Neural cell (in vitro differentiated cells): ENCODE measurements around the gene TBCB. TPM values are rescaled to one million over a fixed set of nuclear protein-coding genes. Genes with fewer than 3 reads are reported as not detected.

Experiments
- H2AFZ ChIP-seq: fragments of 200-600, 300-800 bp; sonication (generic), shearing (Covaris generic); 2 replicates; pipeline ENCODE4 v1.6.0; 2014; ENCODE audit warnings: low read depth, mild to moderate bottlenecking, antibody characterized with exemption, low read length, moderate library complexity
- H3F3A ChIP-seq: fragments of 200-600 bp; shearing (Covaris generic); 2 replicates; pipeline ENCODE4 v1.6.1; 2016; ENCODE audit warnings: mild to moderate bottlenecking, moderate library complexity, mixed read lengths, antibody characterized with exemption, low read length; ENCODE audit not compliant: insufficient read depth, poor library complexity, severe bottlenecking
- H3K27ac ChIP-seq: fragments of 200-600, 300-800 bp; sonication (generic), shearing (Covaris generic); 2 replicates; pipeline ENCODE4 v1.5.1; 2014; ENCODE audit warnings: mild to moderate bottlenecking, low read length, moderate library complexity
- H3K27me3 ChIP-seq: fragments of 300-800, 200-600 bp; sonication (generic), shearing (Covaris generic); 2 replicates; pipeline ENCODE4 v1.6.0; 2014; ENCODE audit warnings: mild to moderate bottlenecking, low read depth, low read length, moderate library complexity; ENCODE audit not compliant: insufficient read depth
- H3K36me3 ChIP-seq: fragments of 300-800, 200-600 bp; sonication (generic), shearing (Covaris generic); 2 replicates; pipeline ENCODE4 v1.5.1; 2014; ENCODE audit warnings: mild to moderate bottlenecking, antibody characterized with exemption, low read length, moderate library complexity; ENCODE audit not compliant: insufficient read depth
- H3K4me2 ChIP-seq: fragments of 300-800, 200-600 bp; sonication (generic), shearing (Covaris generic); 2 replicates; pipeline ENCODE4 v1.6.0; 2014; ENCODE audit warnings: mild to moderate bottlenecking, low read length
- H3K4me3 ChIP-seq: fragments of 300-800, 200-600 bp; sonication (generic), shearing (Covaris generic); 2 replicates; pipeline ENCODE4 v1.5.1; 2014; ENCODE audit warnings: mild to moderate bottlenecking, low read length, moderate library complexity
- H3K79me2 ChIP-seq: fragments of 200-600 bp; shearing (Covaris generic); replicated peaks from 2 replicates; pipeline ENCODE4 v1.6.0; 2014; ENCODE audit warnings: mild to moderate bottlenecking, low read length, moderate library complexity; ENCODE audit not compliant: insufficient read depth
- H3K9ac ChIP-seq: fragments of 300-800, 200-600 bp; sonication (generic), shearing (Covaris generic); 2 replicates; pipeline ENCODE4 v1.6.1; 2016; ENCODE audit warnings: mild to moderate bottlenecking, low read length, mixed read lengths
- H3K9me2 ChIP-seq: fragments of 200-600 bp; shearing (Covaris generic); 2 replicates; pipeline ENCODE4 v1.6.1; 2016; ENCODE audit warnings: mild to moderate bottlenecking, low read length, mixed read lengths; ENCODE audit not compliant: insufficient read depth
- H3K9me3 ChIP-seq: fragments of 200-600, 300-800 bp; sonication (generic), shearing (Covaris generic); 2 replicates; pipeline ENCODE4 v1.6.1; 2016; ENCODE audit warnings: mild to moderate bottlenecking, mixed run types, low read length, moderate library complexity, mixed read lengths
- H4K20me1 ChIP-seq: fragments of 200-600 bp; shearing (Covaris generic); 2 replicates; pipeline ENCODE4 v1.6.1; 2016; ENCODE audit warnings: mild to moderate bottlenecking, mixed run types; ENCODE audit not compliant: insufficient read depth
- EP300 ChIP-seq: fragments of 450-650 bp; conservative IDR thresholded peaks from 2 replicates; pipeline ENCODE4 v1.6.1; 2014; ENCODE audit warnings: antibody characterized with exemption, mild to moderate bottlenecking, moderate library complexity; ENCODE audit not compliant: poor library complexity, severe bottlenecking
- EZH2 ChIP-seq: fragments of 200-600, 300-800 bp; shearing (Covaris generic), sonication (generic); IDR thresholded peaks from 2 replicates; pipeline ENCODE4 v1.6.1; 2014; ENCODE audit warnings: antibody characterized with exemption, low read length, borderline replicate concordance, mild to moderate bottlenecking; ENCODE audit not compliant: insufficient read depth, poor library complexity, severe bottlenecking
- MXI1 ChIP-seq: fragments of 450-650 bp; conservative IDR thresholded peaks from 2 replicates; pipeline ENCODE4 v1.6.1; 2014; ENCODE audit warnings: antibody characterized with exemption, mild to moderate bottlenecking; ENCODE audit not compliant: poor library complexity, severe bottlenecking
- POLR2AphosphoS5 ChIP-seq: IDR thresholded peaks from 2 replicates; pipeline ENCODE4 v1.6.1; 2012
- RAD21 ChIP-seq: fragments of 450-650 bp; conservative IDR thresholded peaks from 2 replicates; pipeline ENCODE4 v1.6.1; 2014; ENCODE audit warnings: antibody characterized with exemption, mild to moderate bottlenecking, moderate library complexity
- SMC3 ChIP-seq: fragments of 450-650 bp; conservative IDR thresholded peaks from 2 replicates; pipeline ENCODE4 v1.6.1; 2014; ENCODE audit warnings: antibody characterized with exemption, mild to moderate bottlenecking, moderate library complexity; ENCODE audit not compliant: poor library complexity
- TAF1 ChIP-seq: IDR thresholded peaks from 2 replicates; pipeline ENCODE4 v1.6.1; 2012; ENCODE audit warnings: low read depth
- polyA plus RNA-seq: library from polyadenylated mRNA; depleted of rRNA; stranded (reverse); fragments of >200 nt; gene quantifications from 2 replicates; pipeline ENCODE4 v1.2.3, GENCODE V29; 2014
- TF ChIP-seq, protein P1 (sequence below): fragments of 450-650 bp; IDR thresholded peaks from 2 replicates; pipeline ENCODE4 v1.5.1; 2014; ENCODE audit warnings: antibody characterized with exemption, mild to moderate bottlenecking, moderate library complexity; ENCODE audit not compliant: poor library complexity, severe bottlenecking
- TF ChIP-seq, protein P2 (sequence below): IDR thresholded peaks from 2 replicates; pipeline ENCODE4 v1.6.1; 2012; ENCODE audit warnings: borderline replicate concordance

Gene TBCB
- polyA plus RNA-seq, 1 donor from 2014 or later: 640 TPM

DNA sequence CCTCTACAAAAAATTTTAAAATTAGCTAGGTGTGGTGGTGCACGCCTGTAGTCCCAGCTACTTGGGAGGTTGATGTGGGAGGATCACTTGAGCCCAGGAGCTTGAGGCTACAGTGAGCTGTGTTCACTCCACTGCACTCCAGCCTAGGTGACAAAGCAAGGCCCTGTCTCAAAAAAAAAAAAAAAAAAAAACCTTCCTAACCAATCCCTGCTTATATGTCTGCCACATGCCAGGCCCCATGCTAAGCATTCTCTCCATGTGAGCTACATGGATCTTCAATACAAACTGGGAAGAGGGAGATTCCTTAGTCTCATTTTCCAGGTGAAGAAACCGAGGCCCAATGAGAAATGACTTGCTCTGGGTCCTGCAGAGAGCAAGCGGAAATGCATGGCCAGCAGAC lies 6.6 kb upstream of the TBCB start:
- no peak for TF ChIP-seq SMC3
- no peak for TF ChIP-seq EP300
- TF ChIP-seq EZH2: no peak
- TF ChIP-seq RAD21: no peak
- no peak for TF ChIP-seq POLR2AphosphoS5
- no peak for TF ChIP-seq MXI1
- TF ChIP-seq TAF1: no peak
- Histone ChIP-seq H4K20me1 (no peaks in the 10 kb centered on the region), H3F3A (no peaks in the 10 kb centered on the region), H3K36me3 (no peaks in the 10 kb centered on the region), H2AFZ (no peak overlapping the region), H3K4me2 (no peak overlapping the region), H3K27me3 (no peaks in the 10 kb centered on the region), H3K9me2 (no peaks in the 10 kb centered on the region), H3K4me3 (no peak overlapping the region), H3K79me2 (peaks cover under 1% of the 10 kb centered on the region), H3K9ac (no peak overlapping the region), H3K9me3 (no peaks in the 10 kb centered on the region), H3K27ac (no peak overlapping the region)

DNA sequence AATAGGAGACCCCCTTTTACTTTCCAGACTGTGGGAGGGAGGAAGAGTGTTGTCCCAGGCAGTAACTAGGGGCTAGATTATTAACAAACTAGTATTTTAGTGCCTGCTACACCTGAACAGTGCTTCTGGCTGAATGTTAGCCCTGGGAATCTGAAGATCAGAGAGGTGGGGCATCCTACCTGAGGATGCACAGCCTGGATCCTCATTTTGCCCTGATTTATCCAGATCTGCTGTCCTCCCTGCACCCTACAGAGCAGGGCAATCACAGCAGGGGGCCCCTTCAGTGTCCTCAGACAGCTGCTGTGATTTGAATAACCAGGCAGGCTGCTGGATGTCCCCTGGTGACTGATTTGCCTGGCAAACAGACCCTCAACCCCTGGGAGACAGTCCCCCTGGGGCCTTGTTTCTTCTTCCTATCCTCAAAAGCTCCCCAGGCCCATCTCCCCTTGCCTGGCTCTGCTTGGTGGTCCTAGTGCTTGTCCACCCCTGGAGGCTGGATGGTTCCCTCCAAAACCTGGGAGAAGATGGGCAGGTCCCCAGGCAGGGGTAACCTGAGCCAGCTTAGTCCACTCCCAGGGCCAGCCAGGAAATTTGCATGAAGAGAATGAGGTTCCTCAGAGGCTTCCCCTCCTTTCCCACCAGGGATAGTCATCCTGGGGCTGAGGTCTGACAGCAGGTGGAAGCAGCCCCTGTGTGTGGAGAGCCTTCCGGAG lies 4.6 kb upstream of the TBCB start, which contains the start of gene OVOL3:
Gene OVOL3 (plus strand): TSS at position 657 of the 713 bp plus-strand sequence. CDS start 60 bp downstream, outside the sequence.
- H3K27me3 ChIP-seq: no peaks in the 10 kb centered on the region
- H3K79me2 ChIP-seq: peaks cover 7% of the 10 kb centered on the region
- no peaks in the 10 kb centered on the region for H3F3A ChIP-seq
- H3K27ac ChIP-seq: no peak within 1 kb of the TSS
- no peak within 1 kb of the TSS for H3K4me2 ChIP-seq
- H4K20me1 ChIP-seq: no peaks in the 10 kb centered on the region
- H3K4me3 ChIP-seq: no peak within 1 kb of the TSS
- no peak within 1 kb of the TSS for H2AFZ ChIP-seq
- no peak within 1 kb of the TSS for H3K9ac ChIP-seq
- H3K36me3 ChIP-seq: no peaks in the 10 kb centered on the region
- TF ChIP-seq POLR2AphosphoS5 (no peak), EZH2 (no peak), RAD21 (no peak)
- no peaks in the 10 kb centered on the region for H3K9me2 ChIP-seq
- H3K9me3 ChIP-seq: no peaks in the 10 kb centered on the region

DNA sequence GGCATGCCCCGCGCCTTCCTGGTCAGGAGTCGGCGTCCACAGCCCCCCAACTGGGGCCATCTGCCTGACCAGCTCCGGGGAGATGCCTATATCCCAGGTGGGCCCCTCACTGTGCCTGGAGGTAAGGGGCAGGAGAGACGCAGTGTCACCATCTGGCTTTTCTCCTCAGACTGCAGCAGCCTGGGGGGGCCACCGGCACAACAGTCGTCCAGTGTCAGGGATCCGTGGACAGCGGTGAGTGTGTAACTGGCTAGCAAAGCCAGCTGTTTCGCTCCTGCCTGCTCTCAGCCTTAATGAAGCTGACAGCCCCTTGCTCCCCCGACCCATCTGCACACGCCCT lies 4.1 kb upstream of the TBCB start:
- Histone ChIP-seq H3K4me2 (no peak overlapping the region), H3K36me3 (no peaks in the 10 kb centered on the region), H3K4me3 (no peak overlapping the region), H3K9me3 (no peaks in the 10 kb centered on the region), H3K9ac (no peak overlapping the region), H2AFZ (no peak overlapping the region), H3K27ac (no peak overlapping the region), H3K79me2 (peaks cover 11% of the 10 kb centered on the region), H3F3A (no peaks in the 10 kb centered on the region), H3K9me2 (no peaks in the 10 kb centered on the region), H3K27me3 (no peaks in the 10 kb centered on the region), H4K20me1 (no peaks in the 10 kb centered on the region)
- TF ChIP-seq RAD21 (no peak), EP300 (no peak), EZH2 (no peak), MXI1 (no peak), TAF1 (no peak), SMC3 (no peak), POLR2AphosphoS5 (no peak)
- TF ChIP-seq, protein P1, sequence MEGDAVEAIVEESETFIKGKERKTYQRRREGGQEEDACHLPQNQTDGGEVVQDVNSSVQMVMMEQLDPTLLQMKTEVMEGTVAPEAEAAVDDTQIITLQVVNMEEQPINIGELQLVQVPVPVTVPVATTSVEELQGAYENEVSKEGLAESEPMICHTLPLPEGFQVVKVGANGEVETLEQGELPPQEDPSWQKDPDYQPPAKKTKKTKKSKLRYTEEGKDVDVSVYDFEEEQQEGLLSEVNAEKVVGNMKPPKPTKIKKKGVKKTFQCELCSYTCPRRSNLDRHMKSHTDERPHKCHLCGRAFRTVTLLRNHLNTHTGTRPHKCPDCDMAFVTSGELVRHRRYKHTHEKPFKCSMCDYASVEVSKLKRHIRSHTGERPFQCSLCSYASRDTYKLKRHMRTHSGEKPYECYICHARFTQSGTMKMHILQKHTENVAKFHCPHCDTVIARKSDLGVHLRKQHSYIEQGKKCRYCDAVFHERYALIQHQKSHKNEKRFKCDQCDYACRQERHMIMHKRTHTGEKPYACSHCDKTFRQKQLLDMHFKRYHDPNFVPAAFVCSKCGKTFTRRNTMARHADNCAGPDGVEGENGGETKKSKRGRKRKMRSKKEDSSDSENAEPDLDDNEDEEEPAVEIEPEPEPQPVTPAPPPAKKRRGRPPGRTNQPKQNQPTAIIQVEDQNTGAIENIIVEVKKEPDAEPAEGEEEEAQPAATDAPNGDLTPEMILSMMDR: no peak
- TF ChIP-seq, protein P2, sequence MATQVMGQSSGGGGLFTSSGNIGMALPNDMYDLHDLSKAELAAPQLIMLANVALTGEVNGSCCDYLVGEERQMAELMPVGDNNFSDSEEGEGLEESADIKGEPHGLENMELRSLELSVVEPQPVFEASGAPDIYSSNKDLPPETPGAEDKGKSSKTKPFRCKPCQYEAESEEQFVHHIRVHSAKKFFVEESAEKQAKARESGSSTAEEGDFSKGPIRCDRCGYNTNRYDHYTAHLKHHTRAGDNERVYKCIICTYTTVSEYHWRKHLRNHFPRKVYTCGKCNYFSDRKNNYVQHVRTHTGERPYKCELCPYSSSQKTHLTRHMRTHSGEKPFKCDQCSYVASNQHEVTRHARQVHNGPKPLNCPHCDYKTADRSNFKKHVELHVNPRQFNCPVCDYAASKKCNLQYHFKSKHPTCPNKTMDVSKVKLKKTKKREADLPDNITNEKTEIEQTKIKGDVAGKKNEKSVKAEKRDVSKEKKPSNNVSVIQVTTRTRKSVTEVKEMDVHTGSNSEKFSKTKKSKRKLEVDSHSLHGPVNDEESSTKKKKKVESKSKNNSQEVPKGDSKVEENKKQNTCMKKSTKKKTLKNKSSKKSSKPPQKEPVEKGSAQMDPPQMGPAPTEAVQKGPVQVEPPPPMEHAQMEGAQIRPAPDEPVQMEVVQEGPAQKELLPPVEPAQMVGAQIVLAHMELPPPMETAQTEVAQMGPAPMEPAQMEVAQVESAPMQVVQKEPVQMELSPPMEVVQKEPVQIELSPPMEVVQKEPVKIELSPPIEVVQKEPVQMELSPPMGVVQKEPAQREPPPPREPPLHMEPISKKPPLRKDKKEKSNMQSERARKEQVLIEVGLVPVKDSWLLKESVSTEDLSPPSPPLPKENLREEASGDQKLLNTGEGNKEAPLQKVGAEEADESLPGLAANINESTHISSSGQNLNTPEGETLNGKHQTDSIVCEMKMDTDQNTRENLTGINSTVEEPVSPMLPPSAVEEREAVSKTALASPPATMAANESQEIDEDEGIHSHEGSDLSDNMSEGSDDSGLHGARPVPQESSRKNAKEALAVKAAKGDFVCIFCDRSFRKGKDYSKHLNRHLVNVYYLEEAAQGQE: no peak
